ENCODE measurements around the gene UCKL1. TPM values are rescaled to one million over a fixed set of nuclear protein-coding genes. Genes with fewer than 3 reads are reported as not detected.

Gene UCKL1
- total RNA-seq, 4 donors from 2014 or later, result 32.3 to 80.1 (median 52.5) TPM

DNA sequence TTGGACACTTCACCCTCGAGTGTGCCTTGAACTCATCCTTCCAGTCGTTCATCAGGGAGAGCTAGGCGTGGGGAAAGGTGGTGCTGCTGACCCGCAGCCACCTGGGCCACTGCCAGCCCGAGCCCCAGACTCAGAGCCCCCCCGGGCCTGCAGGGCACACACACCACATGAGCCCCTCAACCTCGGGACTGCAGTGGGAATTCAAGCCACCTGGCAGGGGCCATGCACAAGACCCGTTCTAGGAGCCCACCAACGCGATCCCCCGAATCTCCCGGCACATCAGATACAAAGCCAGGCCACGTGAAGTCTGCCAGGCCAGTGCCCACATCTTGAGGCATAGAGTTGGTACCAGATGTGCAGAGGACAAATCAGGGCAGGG is 10.7 kb upstream of the UCKL1 start:
- Histone ChIP-seq H3K27ac (no peak overlapping the region), H3K36me3 (peaks cover 48% of the 10 kb centered on the region), H3K4me3 (no peak overlapping the region), H3K27me3 (no peaks in the 10 kb centered on the region), H3K4me1 (peaks cover 20% of the 10 kb centered on the region), H3K9me3 (no peaks in the 10 kb centered on the region)
- peak in 1 of 2 donors; percentile 57 for DNase-seq (ENCODE audit: low spot score in 2 of 2)
- WGBS, result 93% methylated on average over 6 of the region's 13 CpGs
- TF ChIP-seq, protein P1, sequence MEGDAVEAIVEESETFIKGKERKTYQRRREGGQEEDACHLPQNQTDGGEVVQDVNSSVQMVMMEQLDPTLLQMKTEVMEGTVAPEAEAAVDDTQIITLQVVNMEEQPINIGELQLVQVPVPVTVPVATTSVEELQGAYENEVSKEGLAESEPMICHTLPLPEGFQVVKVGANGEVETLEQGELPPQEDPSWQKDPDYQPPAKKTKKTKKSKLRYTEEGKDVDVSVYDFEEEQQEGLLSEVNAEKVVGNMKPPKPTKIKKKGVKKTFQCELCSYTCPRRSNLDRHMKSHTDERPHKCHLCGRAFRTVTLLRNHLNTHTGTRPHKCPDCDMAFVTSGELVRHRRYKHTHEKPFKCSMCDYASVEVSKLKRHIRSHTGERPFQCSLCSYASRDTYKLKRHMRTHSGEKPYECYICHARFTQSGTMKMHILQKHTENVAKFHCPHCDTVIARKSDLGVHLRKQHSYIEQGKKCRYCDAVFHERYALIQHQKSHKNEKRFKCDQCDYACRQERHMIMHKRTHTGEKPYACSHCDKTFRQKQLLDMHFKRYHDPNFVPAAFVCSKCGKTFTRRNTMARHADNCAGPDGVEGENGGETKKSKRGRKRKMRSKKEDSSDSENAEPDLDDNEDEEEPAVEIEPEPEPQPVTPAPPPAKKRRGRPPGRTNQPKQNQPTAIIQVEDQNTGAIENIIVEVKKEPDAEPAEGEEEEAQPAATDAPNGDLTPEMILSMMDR (IDR thresholded peaks at IDR 0.05), result no peak
- TF ChIP-seq EP300 (IDR thresholded peaks at IDR 0.05) (no peak), POLR2AphosphoS5 (IDR thresholded peaks at IDR 0.05) (no peak), POLR2A (IDR thresholded peaks at IDR 0.05) (no peak)

DNA sequence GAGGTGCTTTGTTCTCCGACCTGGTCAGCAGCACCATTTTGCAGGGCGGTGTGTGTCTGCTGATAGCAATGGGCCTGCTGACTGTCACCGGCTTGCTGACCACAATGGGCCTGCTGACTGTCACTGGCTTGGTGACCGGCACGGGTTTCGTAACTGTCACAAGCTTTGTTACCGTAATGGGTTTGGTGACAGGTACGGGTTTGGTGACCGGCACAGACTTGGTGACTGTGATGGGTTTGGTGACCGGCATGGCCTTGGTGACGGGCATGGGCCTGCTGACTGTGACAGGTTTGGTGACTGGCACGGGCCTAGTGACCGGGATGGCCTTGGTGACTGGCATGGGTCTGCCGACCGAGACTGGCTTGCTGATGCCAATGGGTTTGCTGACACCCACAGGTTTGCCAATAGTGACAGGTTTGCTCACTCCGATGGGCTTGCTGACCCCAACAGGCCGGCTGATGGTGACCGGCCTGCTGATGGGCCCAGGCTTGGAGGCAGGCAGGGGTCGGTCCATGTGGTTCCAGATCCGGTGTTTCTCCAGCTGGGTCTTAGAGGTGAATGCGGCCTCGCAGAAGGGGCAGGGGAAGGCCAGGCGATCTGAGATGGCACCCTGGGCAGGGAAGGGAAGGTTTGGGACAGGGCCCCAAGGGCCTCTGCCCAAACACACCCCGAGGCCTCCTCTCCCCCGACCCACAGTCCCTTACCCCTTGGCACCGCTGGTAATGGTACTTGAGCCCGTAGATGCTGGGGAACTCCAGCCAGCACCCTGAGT is 10.1 kb upstream of the UCKL1 start:
- Histone ChIP-seq H3K4me3 (no peak overlapping the region), H3K36me3 (peaks cover 53% of the 10 kb centered on the region), H3K4me1 (peaks cover 20% of the 10 kb centered on the region), H3K9me3 (no peaks in the 10 kb centered on the region), H3K27me3 (no peaks in the 10 kb centered on the region), H3K27ac (no peak overlapping the region)
- peak in 1 of 2 donors; percentile 64 for DNase-seq (ENCODE audit: low spot score in 2 of 2)
- no peak for TF ChIP-seq POLR2AphosphoS5 (IDR thresholded peaks at IDR 0.05)
- TF ChIP-seq, protein P1 (IDR thresholded peaks at IDR 0.05), result no peak
- TF ChIP-seq EP300 (IDR thresholded peaks at IDR 0.05), result no peak
- TF ChIP-seq POLR2A (IDR thresholded peaks at IDR 0.05), result no peak
- WGBS, result 98% methylated on average over 10 of the region's 27 CpGs

DNA sequence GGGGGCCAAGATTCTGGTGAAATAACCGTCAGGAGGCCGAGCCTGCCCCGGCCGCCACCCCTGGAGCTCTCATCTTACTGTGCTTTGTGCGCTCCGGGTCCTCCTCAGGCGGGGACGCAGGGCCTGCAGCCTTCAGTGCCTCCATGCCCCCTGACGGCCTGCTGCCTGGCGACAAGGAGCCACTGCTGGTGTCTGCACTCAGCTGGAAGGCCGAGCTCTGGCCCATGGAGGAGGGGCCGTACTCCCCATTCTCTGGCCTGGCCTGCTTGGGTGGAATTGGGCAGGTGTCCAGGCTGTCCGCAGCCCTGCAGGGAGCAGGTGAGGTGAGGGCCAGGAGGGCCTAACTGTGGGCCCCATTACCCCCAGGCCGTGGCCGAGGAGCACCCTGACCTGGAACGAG is 8.2 kb upstream of the UCKL1 start:
- TF ChIP-seq, protein P1 (IDR thresholded peaks at IDR 0.05), result no peak
- TF ChIP-seq POLR2A (IDR thresholded peaks at IDR 0.05) (no peak), POLR2AphosphoS5 (IDR thresholded peaks at IDR 0.05) (no peak), EP300 (IDR thresholded peaks at IDR 0.05) (no peak)
- DNase-seq (ENCODE audit: low spot score in 2 of 2), result peak in 1 of 2 donors; percentile 62
- Histone ChIP-seq H3K27me3 (no peaks in the 10 kb centered on the region), H3K36me3 (peaks cover 73% of the 10 kb centered on the region), H3K4me1 (peaks cover 13% of the 10 kb centered on the region), H3K9me3 (no peaks in the 10 kb centered on the region), H3K4me3 (no peak overlapping the region), H3K27ac (no peak overlapping the region)
- WGBS, result 97% methylated on average over 10 of the region's 16 CpGs

DNA sequence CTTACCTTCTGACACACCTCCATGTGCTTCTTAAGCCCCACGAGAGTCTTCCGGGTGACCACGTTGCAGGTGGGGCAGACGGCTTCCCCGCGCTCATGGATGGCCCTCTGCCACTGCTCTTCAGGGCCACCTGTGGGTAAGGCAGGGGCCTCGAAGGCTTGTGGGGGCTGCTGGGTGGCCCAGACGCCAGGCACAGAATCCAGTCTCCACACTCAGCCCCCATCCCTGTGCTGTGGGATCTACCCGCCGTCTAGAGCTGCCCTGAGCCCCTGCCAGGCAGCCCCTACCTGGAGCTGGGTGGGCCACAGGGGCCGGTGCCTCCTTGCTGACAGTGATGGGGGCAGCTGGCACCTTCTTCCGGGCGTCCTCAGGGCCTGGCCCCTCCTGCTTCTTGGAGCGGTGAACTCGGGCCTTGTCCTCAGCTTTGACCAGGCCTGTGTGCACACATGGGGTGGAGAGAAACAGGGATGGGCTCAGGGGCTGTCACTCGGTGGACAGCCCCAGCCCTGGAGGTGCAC is 7.6 kb upstream of the UCKL1 start:
- no peak overlapping the region for H3K27ac ChIP-seq
- no peaks in the 10 kb centered on the region for H3K27me3 ChIP-seq
- WGBS, result 100% methylated on average over 2 of the region's 16 CpGs
- H3K36me3 ChIP-seq, result peaks cover 78% of the 10 kb centered on the region
- no peak overlapping the region for H3K4me3 ChIP-seq
- no peaks in the 10 kb centered on the region for H3K9me3 ChIP-seq
- TF ChIP-seq, protein P1 (IDR thresholded peaks at IDR 0.05), result no peak
- TF ChIP-seq POLR2AphosphoS5 (IDR thresholded peaks at IDR 0.05) (no peak), POLR2A (IDR thresholded peaks at IDR 0.05) (no peak), EP300 (IDR thresholded peaks at IDR 0.05) (no peak)
- DNase-seq (ENCODE audit: low spot score in 2 of 2), result peak in 1 of 2 donors; percentile 52
- peaks cover 8% of the 10 kb centered on the region for H3K4me1 ChIP-seq

DNA sequence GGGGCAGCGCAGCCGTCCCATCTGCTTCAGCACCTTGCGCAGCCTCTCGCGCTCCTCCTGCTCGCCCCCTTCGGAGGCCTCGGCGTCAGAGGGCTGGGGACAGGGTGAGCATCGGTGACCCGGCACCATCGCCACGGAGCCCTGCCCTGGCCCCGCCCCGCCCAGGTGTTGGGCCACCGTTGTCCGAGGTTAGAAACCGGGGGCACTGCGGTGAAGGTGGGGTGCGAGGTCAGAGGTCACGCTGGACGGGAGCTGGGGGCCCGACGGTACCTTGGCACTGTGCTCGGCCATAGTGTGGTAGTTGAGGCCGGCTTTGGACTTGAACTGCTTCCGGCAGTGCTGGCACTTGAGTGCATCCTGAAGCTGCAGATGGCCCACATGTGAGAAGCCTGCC is 7.1 kb upstream of the UCKL1 start:
- H3K9me3 ChIP-seq, result no peaks in the 10 kb centered on the region
- H3K4me1 ChIP-seq, result peaks cover 5% of the 10 kb centered on the region
- no peak overlapping the region for H3K4me3 ChIP-seq
- DNase-seq (ENCODE audit: low spot score in 2 of 2), result no peak
- no peak overlapping the region for H3K27ac ChIP-seq
- peaks cover 78% of the 10 kb centered on the region for H3K36me3 ChIP-seq
- TF ChIP-seq POLR2A (IDR thresholded peaks at IDR 0.05) (no peak), POLR2AphosphoS5 (IDR thresholded peaks at IDR 0.05) (no peak), EP300 (IDR thresholded peaks at IDR 0.05) (no peak)
- TF ChIP-seq, protein P1 (IDR thresholded peaks at IDR 0.05), result no peak
- no CpG with 5 or more reads among the region's 27 CpGs for WGBS
- H3K27me3 ChIP-seq, result no peaks in the 10 kb centered on the region
